H9 (cell line): Measurements from ENCODE around the gene ARFGAP1. TPM values are rescaled to one million over a fixed set of nuclear protein-coding genes. Genes with fewer than 3 reads are reported as not detected.

Source experiments
- DNase-seq: peaks from one replicate; pipeline ENCODE4 v3.0.0-alpha.2; 2017
- H2AFZ ChIP-seq: one replicate; pipeline ENCODE4 v1.6.1; 2013; ENCODE audit warnings: mild to moderate bottlenecking, low read length, control low read depth, moderate library complexity
- H2AK5ac ChIP-seq: 2 replicates; pipeline ENCODE4 v1.6.1; 2013; ENCODE audit warnings: low read length, control low read depth, mixed read lengths; ENCODE audit not compliant: insufficient read length
- H2BK120ac ChIP-seq: one replicate; pipeline ENCODE4 v1.6.1; 2013; ENCODE audit warnings: low read depth, mild to moderate bottlenecking, low read length, control low read depth, inconsistent platforms; ENCODE audit not compliant: poor library complexity, severe bottlenecking
- H2BK12ac ChIP-seq: 2 replicates; pipeline ENCODE4 v1.6.1; 2013; ENCODE audit warnings: low read length, control low read depth, mixed read lengths, low read depth; ENCODE audit not compliant: insufficient read length
- H2BK15ac ChIP-seq: 2 replicates; pipeline ENCODE4 v1.6.1; 2013; ENCODE audit warnings: low read depth, low read length, control low read depth
- H2BK20ac ChIP-seq: one replicate; pipeline ENCODE4 v1.6.1; 2013; ENCODE audit warnings: low read depth, mild to moderate bottlenecking, low read length, control low read depth, inconsistent platforms; ENCODE audit not compliant: poor library complexity, severe bottlenecking
- H2BK5ac ChIP-seq: 2 replicates; pipeline ENCODE4 v1.6.1; 2013; ENCODE audit warnings: low read length, control low read depth, mixed read lengths; ENCODE audit not compliant: insufficient read length
- H3K14ac ChIP-seq: 2 replicates; pipeline ENCODE4 v1.6.1; 2013; ENCODE audit warnings: low read length, control low read depth; ENCODE audit not compliant: insufficient read depth
- H3K18ac ChIP-seq: 2 replicates; pipeline ENCODE4 v1.6.1; 2013; ENCODE audit warnings: low read depth, mild to moderate bottlenecking, mixed read lengths, low read length, control low read depth; ENCODE audit not compliant: insufficient read length
- H3K23ac ChIP-seq: 2 replicates; pipeline ENCODE4 v1.6.1; 2013; ENCODE audit warnings: low read length, control low read depth, mixed read lengths, low read depth; ENCODE audit not compliant: insufficient read length
- H3K23me2 ChIP-seq: 2 replicates; pipeline ENCODE4 v1.6.1; 2013; ENCODE audit warnings: low read depth, mild to moderate bottlenecking, mixed read lengths, low read length, control low read depth; ENCODE audit not compliant: insufficient read length, poor library complexity, severe bottlenecking
- H3K27ac ChIP-seq: 2 replicates; pipeline ENCODE4 v1.5.1; 2013; ENCODE audit warnings: low read length, control low read depth, mixed read lengths, low read depth; ENCODE audit not compliant: insufficient read length
- H3K27me3 ChIP-seq: 2 replicates; pipeline ENCODE4 v1.6.1; 2013; ENCODE audit warnings: low read length, control low read depth, inconsistent platforms; ENCODE audit not compliant: insufficient read depth
- H3K4ac ChIP-seq: 2 replicates; pipeline ENCODE4 v1.6.1; 2013; ENCODE audit warnings: low read depth, mild to moderate bottlenecking, control low read depth, inconsistent platforms, low read length, moderate library complexity
- H3K4me1 ChIP-seq: 2 replicates; pipeline ENCODE4 v1.6.1; 2013; ENCODE audit warnings: low read length, control low read depth, inconsistent platforms; ENCODE audit not compliant: insufficient read depth
- H3K4me2 ChIP-seq: 2 replicates; pipeline ENCODE4 v1.6.1; 2013; ENCODE audit warnings: low read length, control low read depth, mixed read lengths; ENCODE audit not compliant: insufficient read length, insufficient read depth
- H3K56ac ChIP-seq: 2 replicates; pipeline ENCODE4 v1.6.1; 2013; ENCODE audit warnings: low read depth, mild to moderate bottlenecking, mixed read lengths, low read length, control low read depth; ENCODE audit not compliant: insufficient read length
- H3K79me1 ChIP-seq: 2 replicates; pipeline ENCODE4 v1.6.1; 2013; ENCODE audit warnings: low read depth, mild to moderate bottlenecking, moderate library complexity, low read length, control low read depth, inconsistent platforms; ENCODE audit not compliant: insufficient read depth, poor library complexity, severe bottlenecking
- H3K79me2 ChIP-seq: 2 replicates; pipeline ENCODE4 v1.6.1; 2013; ENCODE audit warnings: low read length, control low read depth, inconsistent platforms; ENCODE audit not compliant: insufficient read depth
- H3K9ac ChIP-seq: 2 replicates; pipeline ENCODE4 v1.6.1; 2013; ENCODE audit warnings: low read length, control low read depth, mixed read lengths; ENCODE audit not compliant: insufficient read length; ENCODE audit errors: extremely low read depth
- H3K9me3 ChIP-seq: one replicate; pipeline ENCODE4 v1.6.1; 2013; ENCODE audit warnings: low read depth, low read length, inconsistent platforms; ENCODE audit not compliant: control insufficient read depth
- H3T11ph ChIP-seq: one replicate; pipeline ENCODE4 v1.6.1; 2013; ENCODE audit warnings: mild to moderate bottlenecking, low read length, control low read depth, inconsistent platforms
- H4K20me1 ChIP-seq: one replicate; pipeline ENCODE4 v1.6.1; 2013; ENCODE audit not compliant: control insufficient read depth, insufficient read length, insufficient read depth
- H4K5ac ChIP-seq: 2 replicates; pipeline ENCODE4 v1.6.1; 2013; ENCODE audit warnings: low read depth, mild to moderate bottlenecking, mixed read lengths, low read length, control low read depth; ENCODE audit not compliant: insufficient read length
- H4K8ac ChIP-seq: replicated peaks from 2 replicates; pipeline ENCODE4 v1.6.1; 2013; ENCODE audit warnings: low read length, control low read depth, mixed read lengths, low read depth; ENCODE audit not compliant: insufficient read length
- H4K91ac ChIP-seq: 2 replicates; pipeline ENCODE4 v1.6.1; 2013; ENCODE audit warnings: low read depth, mild to moderate bottlenecking, moderate library complexity, mixed read lengths, low read length, control low read depth; ENCODE audit not compliant: insufficient read length
- H3K27ac Mint-ChIP-seq, 3 experiments: 2 replicates in 2 of 3; 3 replicates in 1 of 3; pipeline ENCODE4 v1.8.0; 2020 to 2021; ENCODE audit warnings: mixed read lengths in 3 of 3, mild to moderate bottlenecking in 1 of 3, moderate library complexity in 1 of 3
- H3K27me3 Mint-ChIP-seq: 2 replicates; pipeline ENCODE4 v1.8.0; 2021; ENCODE audit warnings: low read depth, mild to moderate bottlenecking, moderate library complexity, mixed read lengths
- H3K36me3 Mint-ChIP-seq, 3 experiments: 2 replicates in 2 of 3; 3 replicates in 1 of 3; pipeline ENCODE4 v1.8.0; 2020 to 2021; ENCODE audit warnings: low read depth in 3 of 3, mixed read lengths in 3 of 3; ENCODE audit not compliant: insufficient read depth in 1 of 3
- H3K4me1 Mint-ChIP-seq, 2 experiments: 2 replicates each; pipeline ENCODE4 v1.8.0; 2020; ENCODE audit warnings: mixed read lengths in 2 of 2
- H3K4me3 Mint-ChIP-seq, 2 experiments: 2 replicates in 1 of 2; 3 replicates in 1 of 2; pipeline ENCODE4 v1.8.0; 2020 to 2021; ENCODE audit warnings: mild to moderate bottlenecking in 2 of 2, mixed read lengths in 2 of 2, moderate library complexity in 1 of 2
- H3K9me3 Mint-ChIP-seq, 2 experiments: 2 replicates in 1 of 2; 3 replicates in 1 of 2; pipeline ENCODE4 v1.8.0; 2020; ENCODE audit warnings: mild to moderate bottlenecking in 2 of 2, mixed read lengths in 2 of 2, moderate library complexity in 1 of 2
- WGBS: extraction: QIAGEN DNeasy Blood & Tissue Kit; methylation state at CpG from one replicate; pipeline ENCODE4 v1.1.7; 2013; ENCODE audit warnings: missing lambda C conversion rate, low lambda C conversion rate, mixed read lengths; ENCODE audit not compliant: insufficient read length; ENCODE audit errors: extremely low coverage; 5-methylcytosine and 5-hydroxymethylcytosine counted together
- total RNA-seq: library from RNA; stranded (reverse); gene quantifications from 2 replicates; pipeline ENCODE4 v1.2.1, GENCODE V29; 2021
- TF ChIP-seq, protein P1 (sequence below): fragments of 200-600 bp; sonication (generic); conservative IDR thresholded peaks from 3 replicates; pipeline ENCODE4 v1.8.0; 2021; ENCODE audit warnings: antibody characterized with exemption, mild to moderate bottlenecking

Gene ARFGAP1
- total RNA-seq, 1 experiment from 2014 or later: 114 TPM

- Histone ChIP-seq H2BK120ac (no peak within 1 kb of the TSS), H3K23me2 (no peaks in the 10 kb centered on the region), H3K18ac (no peak within 1 kb of the TSS), H3K23ac (no peak within 1 kb of the TSS), H3K4me2 (no peak within 1 kb of the TSS), H3K79me2 (no peaks in the 10 kb centered on the region), H3K27ac (no peak within 1 kb of the TSS), H2BK5ac (no peak within 1 kb of the TSS), H3K9ac (no peak within 1 kb of the TSS), H3K4ac (no peak within 1 kb of the TSS), H2AFZ (no peak within 1 kb of the TSS), H2BK12ac (no peak within 1 kb of the TSS), H2BK15ac (no peak within 1 kb of the TSS), H3K9me3 (no peaks in the 10 kb centered on the region), H4K8ac (no peak within 1 kb of the TSS), H3K4me1 (no peaks in the 10 kb centered on the region; the same call in 1 of the 2 replicates), H4K20me1 (no peaks in the 10 kb centered on the region), H2BK20ac (no peak within 1 kb of the TSS), H3K14ac (no peak within 1 kb of the TSS; the same call in 1 of the 2 replicates), H3T11ph (no peak within 1 kb of the TSS), H2AK5ac (no peak within 1 kb of the TSS), H4K91ac (no peak within 1 kb of the TSS), H3K27me3 (no peaks in the 10 kb centered on the region), H3K79me1 (no peaks in the 10 kb centered on the region), H3K56ac (no peak within 1 kb of the TSS), H4K5ac (no peak within 1 kb of the TSS)
- H3K9me3 Mint-ChIP-seq: no peaks in the 10 kb centered on the region
- H3K36me3 Mint-ChIP-seq: peaks cover 3 to 12% (median 11%) of the 10 kb centered on the region in 3 experiments; a peak in 6 of 7 replicates
- H3K4me1 Mint-ChIP-seq: peaks cover 9 to 26% of the 10 kb centered on the region in 2 experiments
- no peak within 1 kb of the TSS for H3K4me3 Mint-ChIP-seq
- peak within 1 kb of the TSS in 1 of 3 experiments; percentile 80; a peak in 1 of 7 replicates for H3K27ac Mint-ChIP-seq
- DNase-seq: no peak
- WGBS: no CpG with 5 or more reads among the region's 7 CpGs
- TF ChIP-seq, protein P1, sequence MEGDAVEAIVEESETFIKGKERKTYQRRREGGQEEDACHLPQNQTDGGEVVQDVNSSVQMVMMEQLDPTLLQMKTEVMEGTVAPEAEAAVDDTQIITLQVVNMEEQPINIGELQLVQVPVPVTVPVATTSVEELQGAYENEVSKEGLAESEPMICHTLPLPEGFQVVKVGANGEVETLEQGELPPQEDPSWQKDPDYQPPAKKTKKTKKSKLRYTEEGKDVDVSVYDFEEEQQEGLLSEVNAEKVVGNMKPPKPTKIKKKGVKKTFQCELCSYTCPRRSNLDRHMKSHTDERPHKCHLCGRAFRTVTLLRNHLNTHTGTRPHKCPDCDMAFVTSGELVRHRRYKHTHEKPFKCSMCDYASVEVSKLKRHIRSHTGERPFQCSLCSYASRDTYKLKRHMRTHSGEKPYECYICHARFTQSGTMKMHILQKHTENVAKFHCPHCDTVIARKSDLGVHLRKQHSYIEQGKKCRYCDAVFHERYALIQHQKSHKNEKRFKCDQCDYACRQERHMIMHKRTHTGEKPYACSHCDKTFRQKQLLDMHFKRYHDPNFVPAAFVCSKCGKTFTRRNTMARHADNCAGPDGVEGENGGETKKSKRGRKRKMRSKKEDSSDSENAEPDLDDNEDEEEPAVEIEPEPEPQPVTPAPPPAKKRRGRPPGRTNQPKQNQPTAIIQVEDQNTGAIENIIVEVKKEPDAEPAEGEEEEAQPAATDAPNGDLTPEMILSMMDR: no peak
- H3K27me3 Mint-ChIP-seq: peaks cover 10% of the 10 kb centered on the region
These were observed 20.3 kb downstream of the ARFGAP1 start, which contains the start of gene COL20A1 for GRCh38 chr20:63292904-63293303. TSS of gene COL20A1 (plus strand) at chr20:63293186. CDS start at chr20:63295108, 1,922 bp downstream.
